GM12801 (cell line): Measurements from ENCODE around the gene SMC5.

Source experiments
- CTCF ChIP-seq: IDR thresholded peaks from one replicate; pipeline ENCODE4 v1.5.1; 2011; ENCODE audit warnings: control low read depth; ENCODE audit not compliant: insufficient read length; ENCODE audit errors: extremely low read depth

SMC5 gene

GRCh38 chr9:70292253-70292652 lies 33.5 kb downstream of the SMC5 start:
- TF ChIP-seq CTCF: no peak

GRCh38 chr9:70293214-70293613 lies 34.4 kb downstream of the SMC5 start:
- no peak for TF ChIP-seq CTCF

- no peak for TF ChIP-seq CTCF
Observed at GRCh38 chr9:70297141-70297540, 38.4 kb downstream of the SMC5 start.

GRCh38 chr9:70298245-70298771 lies 39.5 kb downstream of the SMC5 start:
- no peak for TF ChIP-seq CTCF

- TF ChIP-seq CTCF: no peak
Observed at GRCh38 chr9:70303268-70303667, 44.5 kb downstream of the SMC5 start.

GRCh38 chr9:70304810-70305209 lies 46.0 kb downstream of the SMC5 start:
- no peak for TF ChIP-seq CTCF

GRCh38 chr9:70315389-70315788 lies 56.6 kb downstream of the SMC5 start:
- no peak for TF ChIP-seq CTCF

- no peak for TF ChIP-seq CTCF
Observed at GRCh38 chr9:70318002-70318401, 59.2 kb downstream of the SMC5 start.
